Trophoblast cell (in vitro differentiated cells and primary cell): Measurements from ENCODE around the gene PLK3.
A peak's percentile ranks its signal among the peaks of the same experiment; 100 is the strongest.

Source experiments
- DNase-seq, 2 donors: peaks; one replicate each; pipeline ENCODE4 v3.0.0-alpha.2; 2016
- H2AFZ ChIP-seq: 2 replicates; pipeline ENCODE4 v1.6.1; 2013; ENCODE audit warnings: low read length, moderate library complexity, mild to moderate bottlenecking; ENCODE audit not compliant: insufficient read depth, poor library complexity
- H2AK5ac ChIP-seq: 2 replicates; pipeline ENCODE4 v1.6.1; 2013; ENCODE audit warnings: mild to moderate bottlenecking, low read length
- H2BK120ac ChIP-seq: 2 replicates; pipeline ENCODE4 v1.6.1; 2013; ENCODE audit warnings: low read length, mild to moderate bottlenecking, moderate library complexity; ENCODE audit not compliant: insufficient read depth, poor library complexity
- H2BK12ac ChIP-seq: 2 replicates; pipeline ENCODE4 v1.6.1; 2013; ENCODE audit warnings: mild to moderate bottlenecking, low read length, moderate library complexity
- H2BK5ac ChIP-seq: 2 replicates; pipeline ENCODE4 v1.6.1; 2013; ENCODE audit warnings: low read length, low read depth, moderate library complexity, mild to moderate bottlenecking; ENCODE audit not compliant: poor library complexity
- H3K14ac ChIP-seq: 2 replicates; pipeline ENCODE4 v1.6.1; 2013; ENCODE audit warnings: mild to moderate bottlenecking, low read length
- H3K18ac ChIP-seq: 2 replicates; pipeline ENCODE4 v1.6.1; 2013; ENCODE audit warnings: mild to moderate bottlenecking, low read length
- H3K23ac ChIP-seq: 2 replicates; pipeline ENCODE4 v1.6.1; 2013; ENCODE audit warnings: low read length
- H3K27ac ChIP-seq: 2 replicates; pipeline ENCODE4 v1.5.1; 2013; ENCODE audit warnings: low read depth, mild to moderate bottlenecking, inconsistent platforms, low read length, moderate library complexity
- H3K27me3 ChIP-seq: 2 replicates; pipeline ENCODE4 v1.6.1; 2013; ENCODE audit warnings: inconsistent platforms, mild to moderate bottlenecking, low read length, moderate library complexity; ENCODE audit not compliant: insufficient read depth
- H3K36me3 ChIP-seq, 2 experiments: 1 replicate in 1 of 2; 2 replicates in 1 of 2; pipeline ENCODE4 v1.6.1; 2013; ENCODE audit warnings: low read length in 2 of 2, mild to moderate bottlenecking in 2 of 2, moderate library complexity in 1 of 2; ENCODE audit not compliant: insufficient read depth in 2 of 2, control insufficient read depth in 1 of 2
- H3K4ac ChIP-seq: 2 replicates; pipeline ENCODE4 v1.6.1; 2013; ENCODE audit warnings: low read depth, mild to moderate bottlenecking, low read length, moderate library complexity
- H3K4me1 ChIP-seq, 2 experiments: 1 replicate in 1 of 2; 2 replicates in 1 of 2; pipeline ENCODE4 v1.6.1; 2013; ENCODE audit warnings: low read length in 2 of 2, mild to moderate bottlenecking in 2 of 2, moderate library complexity in 1 of 2; ENCODE audit not compliant: insufficient read depth in 2 of 2, control insufficient read depth in 1 of 2
- H3K4me2 ChIP-seq: 2 replicates; pipeline ENCODE4 v1.6.1; 2013; ENCODE audit warnings: inconsistent platforms, mild to moderate bottlenecking, low read length, moderate library complexity
- H3K4me3 ChIP-seq: 2 replicates; pipeline ENCODE4 v1.5.1; 2013; ENCODE audit warnings: mild to moderate bottlenecking, low read depth, low read length, inconsistent platforms
- H3K79me1 ChIP-seq: one replicate; pipeline ENCODE4 v1.6.1; 2013; ENCODE audit warnings: low read length
- H3K79me2 ChIP-seq: 2 replicates; pipeline ENCODE4 v1.6.1; 2013; ENCODE audit warnings: low read length, mild to moderate bottlenecking; ENCODE audit not compliant: control insufficient read depth, insufficient read depth, poor library complexity
- H3K9ac ChIP-seq: 2 replicates; pipeline ENCODE4 v1.6.1; 2013; ENCODE audit warnings: mild to moderate bottlenecking, low read length
- H3K9me3 ChIP-seq: 2 replicates; pipeline ENCODE4 v1.6.1; 2013; ENCODE audit warnings: low read depth, mild to moderate bottlenecking, control low read depth, inconsistent platforms, low read length; ENCODE audit not compliant: insufficient read depth
- H4K12ac ChIP-seq: 2 replicates; pipeline ENCODE4 v1.6.1; 2013; ENCODE audit warnings: low read depth, mild to moderate bottlenecking, low read length, moderate library complexity
- H4K8ac ChIP-seq: 2 replicates; pipeline ENCODE4 v1.6.1; 2013; ENCODE audit warnings: low read depth, mild to moderate bottlenecking, low read length, moderate library complexity
- H4K91ac ChIP-seq: one replicate; pipeline ENCODE4 v1.6.1; 2013; ENCODE audit warnings: low read depth, mild to moderate bottlenecking, low read length, moderate library complexity
- WGBS: extraction: QIAGEN DNeasy Blood & Tissue Kit; methylation state at CpG from one replicate; pipeline ENCODE4 v1.1.7; 2013; ENCODE audit warnings: missing lambda C conversion rate; ENCODE audit not compliant: insufficient read length, insufficient coverage; ENCODE audit errors: extremely low coverage; 5-methylcytosine and 5-hydroxymethylcytosine counted together

PLK3 gene

DNA sequence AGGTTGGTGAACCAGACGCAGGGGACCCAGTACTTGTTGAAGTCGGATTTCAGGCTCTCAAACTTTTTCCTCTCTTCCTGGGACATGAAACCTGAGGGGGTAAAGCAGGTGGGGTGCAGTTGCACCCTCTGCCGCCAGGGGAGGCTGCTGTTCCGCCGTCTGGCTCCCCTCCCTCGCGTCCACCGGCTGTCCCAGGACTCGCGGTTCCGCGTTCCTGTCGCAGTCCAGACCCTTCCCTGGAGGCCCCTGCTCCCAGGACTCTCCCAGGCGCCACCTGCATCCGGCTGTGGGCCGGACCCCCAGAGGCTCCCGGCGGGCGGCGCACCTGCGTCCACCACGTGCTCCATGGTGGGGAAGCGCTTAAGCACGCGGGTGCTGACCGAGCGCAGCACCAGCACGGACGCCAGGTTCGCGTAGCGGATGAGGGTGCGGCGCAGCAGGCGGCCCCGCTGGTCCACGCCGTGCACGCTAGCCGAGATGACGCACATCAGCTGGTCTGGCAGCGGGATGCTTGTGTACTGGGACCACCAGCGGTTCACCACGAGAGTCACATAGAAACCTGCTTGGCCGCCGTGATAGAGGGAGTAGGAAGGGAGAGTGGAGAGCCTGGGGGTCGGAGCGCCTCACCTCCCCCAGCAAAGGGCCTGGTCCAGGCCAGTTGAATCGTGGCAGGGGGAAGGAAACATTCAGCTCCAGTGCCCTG lies 13.9 kb upstream of the PLK3 start:
- H3K36me3 ChIP-seq, result peaks cover under 1% of the 10 kb centered on the region in 2 experiments
- no peak overlapping the region for H3K27ac ChIP-seq
- H3K4me3 ChIP-seq, result peak overlapping the region; percentile 17
- no peak overlapping the region for H2BK5ac ChIP-seq
- no peak overlapping the region for H2BK120ac ChIP-seq
- H3K9ac ChIP-seq, result no peak overlapping the region
- H3K18ac ChIP-seq, result no peak overlapping the region
- no CpG with 5 or more reads among the region's 49 CpGs for WGBS
- no peaks in the 10 kb centered on the region for H3K79me2 ChIP-seq
- no peak overlapping the region for H3K14ac ChIP-seq
- peak overlapping the region; percentile 3 for H4K8ac ChIP-seq
- peak; percentile 82 to 86 for DNase-seq
- H3K4ac ChIP-seq, result no peak overlapping the region
- H3K23ac ChIP-seq, result no peak overlapping the region
- H3K79me1 ChIP-seq, result peaks cover 2% of the 10 kb centered on the region
- peak overlapping the region; percentile 57 for H3K4me2 ChIP-seq
- no peak overlapping the region for H2AK5ac ChIP-seq
- H2BK12ac ChIP-seq, result no peak overlapping the region
- H3K4me1 ChIP-seq, result peaks cover 3 to 17% of the 10 kb centered on the region in 2 experiments
- peak overlapping the region; percentile 20 for H2AFZ ChIP-seq
- H3K9me3 ChIP-seq, result peaks cover 2% of the 10 kb centered on the region
- no peaks in the 10 kb centered on the region for H3K27me3 ChIP-seq
- no peak overlapping the region for H4K12ac ChIP-seq
- no peak overlapping the region for H4K91ac ChIP-seq

DNA sequence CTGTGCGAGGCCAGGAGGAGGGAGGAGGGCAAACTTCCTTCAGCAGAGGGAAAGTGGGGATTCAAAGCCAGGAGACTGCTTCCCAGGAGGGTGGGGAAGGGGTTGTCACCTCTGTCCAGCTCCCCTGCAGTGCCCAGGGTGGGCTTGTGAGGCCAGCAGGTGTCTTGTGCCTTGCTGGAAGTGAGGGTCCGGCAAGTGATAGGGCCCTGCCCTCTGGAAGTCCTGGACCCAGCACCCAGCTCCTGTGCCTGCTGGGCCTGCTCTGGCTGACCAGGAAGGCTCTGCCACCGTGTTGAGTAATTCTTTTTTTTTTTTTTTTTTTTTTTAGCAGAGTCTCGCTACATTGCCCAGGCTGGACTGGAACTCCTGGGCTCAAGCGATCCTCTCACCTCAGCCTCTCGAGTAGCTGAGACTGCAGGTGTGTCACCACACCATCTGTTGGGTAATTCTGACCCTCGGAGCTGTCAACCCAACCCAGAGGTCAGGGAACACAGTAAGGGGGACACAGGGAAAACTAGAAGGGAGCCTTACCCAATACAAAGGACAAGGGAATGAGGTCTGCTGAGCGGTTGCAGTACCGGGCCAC lies 13.2 kb upstream of the PLK3 start:
- Histone ChIP-seq H2AFZ (no peak overlapping the region), H3K4me2 (peak overlapping the region; percentile 57), H3K4ac (no peak overlapping the region), H3K4me3 (no peak overlapping the region), H3K9me3 (peaks cover 2% of the 10 kb centered on the region), H3K18ac (no peak overlapping the region), H2BK12ac (no peak overlapping the region), H3K27ac (no peak overlapping the region), H3K4me1 (peaks cover 3 to 17% of the 10 kb centered on the region in 2 experiments), H4K8ac (peak overlapping the region; percentile 3), H4K12ac (no peak overlapping the region), H3K9ac (no peak overlapping the region), H2AK5ac (no peak overlapping the region), H3K27me3 (no peaks in the 10 kb centered on the region), H3K79me1 (peaks cover 2% of the 10 kb centered on the region), H4K91ac (no peak overlapping the region), H3K79me2 (no peaks in the 10 kb centered on the region), H3K14ac (no peak overlapping the region), H2BK5ac (no peak overlapping the region), H2BK120ac (no peak overlapping the region), H3K36me3 (no peaks in the 10 kb centered on the region), H3K23ac (no peak overlapping the region)
- peak in 1 of 2 donors; percentile 15 for DNase-seq
- no CpG with 5 or more reads among the region's 9 CpGs for WGBS

DNA sequence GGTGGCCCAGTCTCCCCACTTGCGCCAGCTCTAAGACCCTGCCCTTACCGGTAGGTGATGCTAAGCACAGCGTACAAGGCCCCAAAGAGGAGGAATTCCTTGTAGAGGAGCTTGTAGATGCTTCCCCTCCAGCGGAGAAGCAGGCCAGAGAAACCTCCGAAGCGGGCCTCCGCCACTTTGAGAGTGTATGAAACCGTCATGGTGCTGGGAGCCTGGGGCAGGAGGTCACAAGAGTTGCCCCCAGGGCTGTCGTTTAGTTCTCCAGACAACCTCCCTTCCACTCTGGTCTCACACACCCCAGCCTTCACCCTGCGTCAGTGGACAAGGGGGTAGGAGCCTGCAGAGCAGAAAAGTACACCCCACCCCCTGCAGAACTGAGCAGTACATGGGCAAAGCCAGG lies 12.7 kb upstream of the PLK3 start:
- Histone ChIP-seq H3K79me1 (peaks cover 2% of the 10 kb centered on the region), H3K14ac (no peak overlapping the region), H3K4me3 (no peak overlapping the region), H3K4ac (no peak overlapping the region), H4K91ac (no peak overlapping the region), H3K4me1 (peaks cover 3 to 17% of the 10 kb centered on the region in 2 experiments), H4K12ac (no peak overlapping the region), H3K27ac (no peak overlapping the region), H3K23ac (no peak overlapping the region), H3K4me2 (no peak overlapping the region), H4K8ac (no peak overlapping the region), H2AFZ (no peak overlapping the region), H3K9ac (no peak overlapping the region), H3K18ac (no peak overlapping the region), H3K9me3 (peaks cover 2% of the 10 kb centered on the region), H2AK5ac (no peak overlapping the region), H2BK120ac (no peak overlapping the region), H3K79me2 (no peaks in the 10 kb centered on the region), H2BK5ac (no peak overlapping the region), H3K27me3 (no peaks in the 10 kb centered on the region), H2BK12ac (no peak overlapping the region), H3K36me3 (no peaks in the 10 kb centered on the region)
- no peak for DNase-seq
- WGBS, result no CpG with 5 or more reads among the region's 10 CpGs

DNA sequence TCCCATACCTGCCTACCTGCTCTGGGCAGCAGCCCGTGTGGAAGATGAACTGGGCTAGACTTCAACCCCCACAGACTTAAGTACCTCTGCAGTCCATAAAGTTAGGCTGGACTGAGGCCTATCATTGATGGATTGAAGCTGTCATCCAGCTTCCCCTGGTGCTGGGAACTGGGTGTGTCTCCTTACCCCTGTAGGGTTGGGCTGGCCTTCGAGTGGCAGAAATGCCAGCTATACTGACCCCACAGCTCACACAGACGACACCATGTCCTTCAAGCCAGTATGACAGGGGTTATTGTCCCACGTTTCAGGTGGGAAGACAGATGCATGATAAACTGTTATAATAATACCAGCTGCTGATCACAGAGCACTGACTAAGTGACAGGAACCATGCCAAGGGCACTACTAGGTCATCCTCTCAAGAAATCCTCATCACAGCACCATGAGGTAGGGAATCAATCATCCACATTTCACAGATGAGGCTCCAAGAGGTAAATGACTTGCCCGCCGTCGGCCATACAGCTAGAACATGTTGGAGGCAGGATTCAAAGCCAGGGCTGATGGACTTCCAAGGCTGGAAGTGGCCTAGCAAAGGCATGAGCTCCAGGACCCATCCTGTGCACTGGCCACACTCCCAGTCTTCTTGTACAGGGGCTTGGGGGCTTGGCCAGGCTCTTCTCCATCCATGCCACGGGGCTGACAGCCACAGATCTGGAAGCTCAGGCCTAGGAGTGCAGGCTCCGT lies 11.9 kb upstream of the PLK3 start, which contains the start of gene BEST4:
Gene BEST4, minus strand, starts transcription at position 51 of the 741 bp plus-strand sequence. CDS start 465 bp downstream, outside the sequence.
- Histone ChIP-seq H2BK5ac (no peak within 1 kb of the TSS), H3K23ac (no peak within 1 kb of the TSS), H2AFZ (no peak within 1 kb of the TSS), H2AK5ac (no peak within 1 kb of the TSS), H3K9ac (no peak within 1 kb of the TSS), H3K4me2 (no peak within 1 kb of the TSS), H3K18ac (no peak within 1 kb of the TSS), H3K36me3 (no peaks in the 10 kb centered on the region), H3K4me1 (peaks cover 3 to 17% of the 10 kb centered on the region in 2 experiments), H3K4ac (no peak within 1 kb of the TSS), H3K79me2 (no peaks in the 10 kb centered on the region), H3K27ac (no peak within 1 kb of the TSS), H2BK120ac (no peak within 1 kb of the TSS), H4K12ac (no peak within 1 kb of the TSS), H3K4me3 (no peak within 1 kb of the TSS), H4K91ac (no peak within 1 kb of the TSS), H3K27me3 (no peaks in the 10 kb centered on the region), H4K8ac (no peak within 1 kb of the TSS), H2BK12ac (no peak within 1 kb of the TSS), H3K14ac (no peak within 1 kb of the TSS), H3K79me1 (peaks cover 2% of the 10 kb centered on the region), H3K9me3 (peaks cover 2% of the 10 kb centered on the region)
- WGBS, result no CpG with 5 or more reads among the region's 9 CpGs
- DNase-seq, result no peak
